ENCODE measurements around the gene GNG14.
A peak's percentile ranks its signal among the peaks of the same experiment; 100 is the strongest.

Gene GNG14

GRCh38 chr19:12687496-12688196, at the start of gene GNG14:
Gene GNG14 (plus strand): TSS chr19:12687998. CDS start chr19:12688049, 51 bp downstream.
- Histone ChIP-seq H3K4me1 (ENCODE audit: insufficient read depth, low read length, poor library complexity, severe bottlenecking) (peaks cover 12% of the 10 kb centered on the region), H3K4me3 (ENCODE audit: low read length, poor library complexity, severe bottlenecking) (peak within 1 kb of the TSS; percentile 76), H3F3A (ENCODE audit: low read depth) (no peaks in the 10 kb centered on the region), H2AFZ (ENCODE audit: low read length) (no peak within 1 kb of the TSS), H3K27me3 (ENCODE audit: insufficient read depth, low read length, poor library complexity, severe bottlenecking) (no peaks in the 10 kb centered on the region), H4K20me1 (ENCODE audit: insufficient read depth, low read length, poor library complexity, severe bottlenecking) (no peaks in the 10 kb centered on the region), H3K9ac (ENCODE audit: low read depth, low read length, poor library complexity, severe bottlenecking) (peak within 1 kb of the TSS; percentile 87), H3K36me3 (ENCODE audit: insufficient read depth, low read length) (no peaks in the 10 kb centered on the region), H3K9me3 (ENCODE audit: insufficient read depth, low read depth, low read length) (no peaks in the 10 kb centered on the region), H3K79me2 (ENCODE audit: insufficient read depth, low read length) (peaks cover 36% of the 10 kb centered on the region; the same call in 1 of the 2 replicates), H3K9me2 (replicated peaks; ENCODE audit: low read depth, low read length) (no peaks in the 10 kb centered on the region), H3K4me2 (ENCODE audit: low read depth, low read length, poor library complexity, severe bottlenecking) (peak within 1 kb of the TSS; percentile 73)
- TF ChIP-seq EZH2phosphoT487 (IDR thresholded peaks at IDR 0.05; ENCODE audit: borderline replicate concordance): no peak

- H3K79me2 ChIP-seq (ENCODE audit: insufficient read depth, low read length): no peaks in the 10 kb centered on the region
- H3K4me2 ChIP-seq (ENCODE audit: low read depth, low read length, poor library complexity, severe bottlenecking): no peak overlapping the region
- no peak overlapping the region for H3K4me3 ChIP-seq (ENCODE audit: low read length, poor library complexity, severe bottlenecking)
- no peaks in the 10 kb centered on the region for H3K9me2 ChIP-seq (replicated peaks; ENCODE audit: low read depth, low read length)
- no peaks in the 10 kb centered on the region for H3F3A ChIP-seq (ENCODE audit: low read depth)
- no peaks in the 10 kb centered on the region for H4K20me1 ChIP-seq (ENCODE audit: insufficient read depth, low read length, poor library complexity, severe bottlenecking)
- H3K4me1 ChIP-seq (ENCODE audit: insufficient read depth, low read length, poor library complexity, severe bottlenecking): peaks cover 4% of the 10 kb centered on the region
- H3K36me3 ChIP-seq (ENCODE audit: insufficient read depth, low read length): no peaks in the 10 kb centered on the region
- no peak overlapping the region for H2AFZ ChIP-seq (ENCODE audit: low read length)
- no peaks in the 10 kb centered on the region for H3K27me3 ChIP-seq (ENCODE audit: insufficient read depth, low read length, poor library complexity, severe bottlenecking)
- H3K9ac ChIP-seq (ENCODE audit: low read depth, low read length, poor library complexity, severe bottlenecking): no peak overlapping the region
- TF ChIP-seq CTCF (conservative IDR thresholded peaks at IDR 0.05; ENCODE audit: low read length) (no peak), EZH2phosphoT487 (IDR thresholded peaks at IDR 0.05; ENCODE audit: borderline replicate concordance) (no peak)
- H3K9me3 ChIP-seq (ENCODE audit: insufficient read depth, low read depth, low read length): no peaks in the 10 kb centered on the region
Measured at GRCh38 chr19:12638611-12639182, 49.1 kb upstream of the GNG14 start.

- H3K9me2 ChIP-seq (replicated peaks; ENCODE audit: low read depth, low read length): no peaks in the 10 kb centered on the region
- peak overlapping the region; percentile 84 for H3K4me2 ChIP-seq (ENCODE audit: low read depth, low read length, poor library complexity, severe bottlenecking)
- H3K4me1 ChIP-seq (ENCODE audit: insufficient read depth, low read length, poor library complexity, severe bottlenecking): peaks cover 4% of the 10 kb centered on the region
- H3K9ac ChIP-seq (ENCODE audit: low read depth, low read length, poor library complexity, severe bottlenecking): peak overlapping the region; percentile 57
- H3K4me3 ChIP-seq (ENCODE audit: low read length, poor library complexity, severe bottlenecking): peak overlapping the region; percentile 64
- no peaks in the 10 kb centered on the region for H3K27me3 ChIP-seq (ENCODE audit: insufficient read depth, low read length, poor library complexity, severe bottlenecking)
- no peaks in the 10 kb centered on the region for H3K9me3 ChIP-seq (ENCODE audit: insufficient read depth, low read depth, low read length)
- TF ChIP-seq CTCF (conservative IDR thresholded peaks at IDR 0.05; ENCODE audit: low read length): peak; percentile 89
- no peak for TF ChIP-seq EZH2phosphoT487 (IDR thresholded peaks at IDR 0.05; ENCODE audit: borderline replicate concordance)
- H3K79me2 ChIP-seq (ENCODE audit: insufficient read depth, low read length): no peaks in the 10 kb centered on the region
- peak overlapping the region; percentile 98 for H2AFZ ChIP-seq (ENCODE audit: low read length)
- H3F3A ChIP-seq (ENCODE audit: low read depth): no peaks in the 10 kb centered on the region
- no peaks in the 10 kb centered on the region for H3K36me3 ChIP-seq (ENCODE audit: insufficient read depth, low read length)
- no peaks in the 10 kb centered on the region for H4K20me1 ChIP-seq (ENCODE audit: insufficient read depth, low read length, poor library complexity, severe bottlenecking)
Measured at GRCh38 chr19:12639901-12640613, 47.7 kb upstream of the GNG14 start.
